Measurements from ENCODE around the gene CDH2. TPM values are rescaled to one million over a fixed set of nuclear protein-coding genes. Genes with fewer than 3 reads are reported as not detected.

Gene CDH2
- total RNA-seq, 1 experiment from 2014 or later = 6.4 TPM

GRCh38 chr18:28079883-28080282 lies 97.0 kb downstream of the CDH2 start:
- H3K27ac ChIP-seq = no peak overlapping the region
- no peaks in the 10 kb centered on the region for H3K27me3 ChIP-seq (ENCODE audit: insufficient read depth, low read depth)
- no peaks in the 10 kb centered on the region for H3K79me2 ChIP-seq (ENCODE audit: low read depth)
- no peaks in the 10 kb centered on the region for H3K36me3 ChIP-seq (ENCODE audit: low read depth)
- no peaks in the 10 kb centered on the region for H3K4me1 ChIP-seq (replicated peaks; ENCODE audit: insufficient read depth)
- TF ChIP-seq EZH2 (IDR thresholded peaks at IDR 0.05; ENCODE audit: low read depth) (no peak), CTCF (conservative IDR thresholded peaks at IDR 0.05) (no peak)
- no peaks in the 10 kb centered on the region for H3K9me2 ChIP-seq (ENCODE audit: insufficient read depth)
- POLR2A ChIA-PET (ENCODE audit: unreplicated experiment) = no interaction called here
- intact Hi-C loops (cut with micrococcal nuclease; ENCODE audit: unreplicated experiment) = no loop called here
- H3F3A ChIP-seq (ENCODE audit: insufficient read depth, low read depth) = no peaks in the 10 kb centered on the region
- no TSS peak for BruUV-seq (replicated peaks)
- H3K4me3 ChIP-seq = no peak overlapping the region
- H3K4me2 ChIP-seq = no peak overlapping the region
- no peaks in the 10 kb centered on the region for H4K20me1 ChIP-seq (ENCODE audit: insufficient read depth)
- no peaks in the 10 kb centered on the region for H3K9me3 ChIP-seq (ENCODE audit: insufficient read depth, low read depth)
- CTCF ChIA-PET = no interaction called here
- DNase-seq = no peak
- H2AFZ ChIP-seq = no peak overlapping the region

GRCh38 chr18:28078849-28079248 lies 98.1 kb downstream of the CDH2 start:
- intact Hi-C loops (cut with micrococcal nuclease; ENCODE audit: unreplicated experiment) = no loop called here
- no peak for DNase-seq
- CTCF ChIA-PET = no interaction called here
- TF ChIP-seq CTCF (conservative IDR thresholded peaks at IDR 0.05) (no peak), EZH2 (IDR thresholded peaks at IDR 0.05; ENCODE audit: low read depth) (no peak)
- Histone ChIP-seq H3K27me3 (ENCODE audit: insufficient read depth, low read depth) (no peaks in the 10 kb centered on the region), H3F3A (ENCODE audit: insufficient read depth, low read depth) (no peaks in the 10 kb centered on the region), H2AFZ (no peak overlapping the region), H3K4me2 (no peak overlapping the region), H4K20me1 (ENCODE audit: insufficient read depth) (no peaks in the 10 kb centered on the region), H3K4me1 (replicated peaks; ENCODE audit: insufficient read depth) (no peaks in the 10 kb centered on the region), H3K9me3 (ENCODE audit: insufficient read depth, low read depth) (no peaks in the 10 kb centered on the region), H3K36me3 (ENCODE audit: low read depth) (no peaks in the 10 kb centered on the region), H3K27ac (no peak overlapping the region), H3K79me2 (ENCODE audit: low read depth) (no peaks in the 10 kb centered on the region), H3K9me2 (ENCODE audit: insufficient read depth) (no peaks in the 10 kb centered on the region), H3K4me3 (no peak overlapping the region)
- POLR2A ChIA-PET (ENCODE audit: unreplicated experiment) = no interaction called here
- BruUV-seq (replicated peaks) = no TSS peak

GRCh38 chr18:28078298-28078697 lies 98.6 kb downstream of the CDH2 start:
- Histone ChIP-seq H3K27me3 (ENCODE audit: insufficient read depth, low read depth) (no peaks in the 10 kb centered on the region), H3K4me3 (no peak overlapping the region), H3K9me3 (ENCODE audit: insufficient read depth, low read depth) (no peaks in the 10 kb centered on the region), H3K36me3 (ENCODE audit: low read depth) (no peaks in the 10 kb centered on the region), H3K79me2 (ENCODE audit: low read depth) (no peaks in the 10 kb centered on the region), H4K20me1 (ENCODE audit: insufficient read depth) (no peaks in the 10 kb centered on the region), H3F3A (ENCODE audit: insufficient read depth, low read depth) (no peaks in the 10 kb centered on the region), H3K4me2 (no peak overlapping the region), H3K27ac (no peak overlapping the region), H3K4me1 (replicated peaks; ENCODE audit: insufficient read depth) (no peaks in the 10 kb centered on the region), H3K9me2 (ENCODE audit: insufficient read depth) (no peaks in the 10 kb centered on the region), H2AFZ (no peak overlapping the region)
- intact Hi-C loops (cut with micrococcal nuclease; ENCODE audit: unreplicated experiment) = no loop called here
- DNase-seq = no peak
- ChIA-PET POLR2A (ENCODE audit: unreplicated experiment) (no interaction called here), CTCF (no interaction called here)
- no TSS peak for BruUV-seq (replicated peaks)
- TF ChIP-seq EZH2 (IDR thresholded peaks at IDR 0.05; ENCODE audit: low read depth) (no peak), CTCF (conservative IDR thresholded peaks at IDR 0.05) (no peak)
